Head of caudate nucleus (tissue), 42 donors: ENCODE results near the gene TRAF3IP1.
A peak's percentile ranks its signal among the peaks of the same experiment; 100 is the strongest.

ENCODE experiments used
- DNase-seq, 42 donors: peaks; one replicate each; pipeline versions ENCODE4 v3.0.0 to v3.0.0-alpha.2; 2020 to 2021; ENCODE audit warnings: mixed read lengths in 7 of 42
- intact Hi-C: fragments of 100-400 bp; cut with DNase I; formaldehyde crosslinking; loops from one replicate; pipeline ENCODE4 v1.15.0; 2022

The TRAF3IP1 gene

GRCh38 chr2:238418196-238418998 lies 98.1 kb downstream of the TRAF3IP1 start:
- DNase-seq, result no peak
- intact Hi-C loops, result no loop called here

GRCh38 chr2:238418999-238419546 lies 98.8 kb downstream of the TRAF3IP1 start:
- DNase-seq, result no peak
- intact Hi-C loops, result no loop called here

DNA sequence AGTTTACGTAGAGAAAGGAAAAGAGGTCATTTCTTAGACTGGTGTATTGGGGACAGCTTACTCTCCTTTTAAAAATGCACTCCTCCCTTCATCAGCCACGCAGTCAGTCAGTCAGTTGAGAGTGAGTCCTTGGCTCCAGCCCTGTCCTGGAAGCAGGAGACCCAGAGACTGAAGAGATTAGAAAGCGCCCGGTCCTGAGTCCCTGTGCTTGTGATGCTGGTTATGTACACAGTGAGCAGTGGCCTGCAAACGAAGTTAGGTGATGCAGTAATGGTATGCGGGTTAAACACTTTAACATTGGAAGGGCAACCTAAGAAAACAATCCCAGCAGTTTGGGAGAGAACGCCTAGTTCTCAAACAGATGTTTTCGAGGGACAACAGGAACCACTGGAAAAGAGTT lies 100.1 kb downstream of the TRAF3IP1 start:
- intact Hi-C loops, result no loop called here
- DNase-seq, result peak in 1 of 42 donors; percentile 25

DNA sequence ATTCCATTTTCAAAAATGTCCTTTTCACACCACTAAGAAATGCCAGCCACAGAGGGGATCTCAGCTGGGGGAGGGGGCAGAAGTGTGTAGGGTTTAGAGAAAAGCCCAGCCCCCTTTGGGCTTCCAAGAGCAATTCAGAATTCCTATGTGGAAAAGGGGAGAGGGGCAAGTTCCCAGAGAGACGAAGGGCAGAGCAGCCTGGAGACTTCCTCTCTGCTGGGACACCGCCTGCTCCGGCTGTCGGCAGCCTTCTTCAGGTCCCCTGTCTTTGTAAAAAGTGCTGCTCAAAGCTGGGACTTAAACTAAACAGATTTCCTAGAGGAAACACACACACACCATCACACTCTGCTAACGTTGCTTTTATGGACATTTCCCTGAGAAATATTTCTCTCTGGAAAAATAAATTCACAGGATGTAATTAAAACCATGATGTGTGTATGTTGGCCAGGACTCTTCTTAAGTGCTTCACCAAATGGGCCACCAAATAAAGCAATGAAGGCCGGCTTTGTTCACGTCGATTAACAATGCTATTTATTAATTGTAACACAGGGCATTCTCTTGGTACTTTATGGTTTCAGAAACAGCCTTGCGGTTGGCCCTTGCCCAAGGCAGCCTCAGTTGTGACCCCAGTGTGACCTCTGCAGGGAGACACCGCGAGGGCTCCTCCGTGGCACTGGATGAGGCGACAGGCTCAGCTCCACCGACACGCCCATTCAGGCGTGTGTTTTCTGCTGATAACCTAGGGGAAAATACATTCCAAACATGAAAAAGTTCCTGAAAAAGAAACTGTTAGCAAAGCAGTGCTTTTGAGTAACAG lies 100.8 kb downstream of the TRAF3IP1 start:
- intact Hi-C loops, result no loop called here

GRCh38 chr2:238421695-238422035 lies 101.3 kb downstream of the TRAF3IP1 start:
- intact Hi-C loops, result no loop called here

More for the DNA sequence above, 100.8 kb downstream of the TRAF3IP1 start:
- peak in 1 of 42 donors; percentile 40 for DNase-seq

GRCh38 chr2:238422285-238422684 lies 102.0 kb downstream of the TRAF3IP1 start:
- DNase-seq, result no peak
- intact Hi-C loops, result no loop called here

More at GRCh38 chr2:238421695-238422035, 101.3 kb downstream of the TRAF3IP1 start:
- DNase-seq, result peak in 1 of 42 donors; percentile 27

DNA sequence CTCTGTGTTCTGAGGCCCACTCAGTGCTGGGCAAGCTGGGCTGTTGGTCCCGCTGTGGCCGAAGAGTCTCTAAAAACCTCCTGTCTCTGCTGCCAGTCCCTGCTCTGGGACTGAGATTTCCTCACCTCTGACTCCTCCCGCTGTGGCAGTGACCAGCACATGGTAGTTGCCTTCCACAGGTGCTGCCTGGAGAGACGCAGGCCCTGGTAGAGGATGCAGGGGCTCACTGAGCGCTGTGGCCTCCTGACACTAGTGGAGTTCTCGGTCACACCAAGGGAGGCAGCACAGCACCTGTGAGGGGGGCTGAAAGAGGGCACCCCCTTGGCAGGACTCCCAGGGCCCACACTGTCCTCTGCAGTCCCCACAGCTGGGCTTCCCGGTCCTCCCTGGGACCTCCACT lies 102.6 kb downstream of the TRAF3IP1 start:
- no peak for DNase-seq
- intact Hi-C loops, result no loop called here

DNA sequence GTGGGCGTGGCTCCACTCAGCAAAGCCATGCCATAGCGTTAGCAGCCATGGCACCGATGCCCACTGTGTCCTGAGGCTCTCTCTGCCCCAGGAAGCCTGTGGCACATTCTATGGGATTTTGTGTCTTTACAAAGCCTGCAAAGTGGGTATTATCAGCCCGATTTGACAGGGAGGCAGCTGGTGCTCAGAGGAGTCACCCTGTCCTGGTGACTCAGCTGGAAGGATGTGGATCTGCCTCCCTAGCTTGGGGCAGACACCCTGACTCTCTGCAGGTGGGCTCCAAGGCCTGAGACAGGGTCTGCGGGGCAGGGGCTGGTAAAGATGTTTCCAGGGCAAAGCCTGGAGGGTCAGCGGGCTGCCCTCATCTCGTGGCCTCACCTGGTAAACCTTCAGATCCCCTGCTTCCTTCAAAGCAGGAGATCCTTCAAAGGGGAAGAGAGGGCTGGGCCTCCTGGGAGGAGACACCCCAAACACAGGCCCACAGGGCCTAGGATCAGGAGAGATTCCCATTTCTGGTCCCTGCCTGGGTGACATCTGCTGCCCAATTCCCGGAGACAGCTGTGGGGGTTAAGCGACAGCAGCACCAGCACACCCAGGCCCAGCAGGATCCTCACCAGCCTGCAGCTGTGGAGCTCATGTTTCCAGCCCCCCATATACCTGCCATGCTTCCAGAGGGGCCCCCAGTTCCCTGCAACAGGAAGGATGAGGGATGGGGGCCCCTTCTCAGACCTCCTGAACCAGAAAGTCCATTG lies 103.4 kb downstream of the TRAF3IP1 start:
- DNase-seq, result no peak

GRCh38 chr2:238424313-238424700 lies 104.0 kb downstream of the TRAF3IP1 start:
- intact Hi-C loops, result no loop called here

More for the DNA sequence above, 103.4 kb downstream of the TRAF3IP1 start:
- intact Hi-C loops, result no loop called here

GRCh38 chr2:238425505-238425978 lies 105.2 kb downstream of the TRAF3IP1 start:
- DNase-seq, result no peak
- intact Hi-C loops, result no loop called here

More at GRCh38 chr2:238424313-238424700, 104.0 kb downstream of the TRAF3IP1 start:
- DNase-seq, result no peak

GRCh38 chr2:238425979-238426567 lies 105.8 kb downstream of the TRAF3IP1 start:
- peak in 15 of 42 donors; percentile 11 to 55 (median 24) for DNase-seq
- intact Hi-C loops, result no loop called here

DNA sequence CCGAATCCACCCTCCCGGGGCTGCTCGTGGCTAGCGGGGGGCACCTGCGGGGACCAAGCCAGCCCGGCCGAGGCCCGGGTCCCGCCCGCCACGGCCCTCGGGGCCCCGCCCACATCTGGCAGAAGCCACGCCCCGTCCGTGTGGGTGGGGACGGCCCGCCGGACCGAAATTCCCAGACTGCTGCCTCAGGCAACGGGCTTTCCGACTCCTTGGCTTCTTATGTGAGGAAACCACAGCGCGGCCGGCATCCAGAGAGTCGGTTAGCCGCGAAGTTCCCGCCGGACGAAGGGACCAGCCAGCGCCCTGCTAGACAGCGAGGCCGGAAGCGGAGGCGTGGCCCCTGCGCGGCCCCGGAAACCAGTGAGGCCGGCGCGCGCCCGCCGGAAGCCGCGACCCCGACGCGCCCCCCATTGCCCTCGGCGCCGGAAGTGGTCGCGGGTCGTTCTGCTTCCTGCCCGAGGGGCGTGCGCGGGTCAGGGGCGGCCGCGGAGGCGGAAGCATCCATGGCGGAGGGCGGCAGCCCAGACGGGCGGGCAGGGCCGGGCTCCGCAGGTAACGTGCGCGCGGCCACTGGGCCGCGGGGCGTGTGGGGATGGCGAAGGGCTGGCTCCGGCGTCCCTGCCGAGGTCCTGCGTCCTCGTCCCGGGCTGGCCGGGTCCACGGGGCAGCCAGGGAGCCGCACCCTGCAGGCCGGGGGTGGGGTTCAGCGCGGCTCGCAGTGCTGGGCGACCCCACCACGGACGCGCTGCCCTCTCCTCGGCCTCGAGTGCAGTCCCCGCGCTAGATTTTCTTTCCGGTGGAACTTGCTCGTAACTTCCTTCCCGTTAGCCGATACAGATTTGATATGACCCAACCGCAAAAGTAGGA lies 106.5 kb downstream of the TRAF3IP1 start, which contains the start of gene ASB1:
Gene ASB1 (plus strand): TSS at position 360 of the 867 bp plus-strand sequence. CDS start 144 bp downstream, at position 504.
- intact Hi-C loops, result no loop called here
- DNase-seq, result peak; percentile 47 to 86 (median 76)

- no peak for DNase-seq
- intact Hi-C loops, result no loop called here
Observed at GRCh38 chr2:238427435-238428162, 107.3 kb downstream of the TRAF3IP1 start.

- DNase-seq, result no peak
- intact Hi-C loops, result no loop called here
Observed at GRCh38 chr2:238428866-238429265, 108.5 kb downstream of the TRAF3IP1 start.

GRCh38 chr2:238430781-238431180 lies 110.5 kb downstream of the TRAF3IP1 start:
- intact Hi-C loops, result no loop called here
- DNase-seq, result no peak

DNA sequence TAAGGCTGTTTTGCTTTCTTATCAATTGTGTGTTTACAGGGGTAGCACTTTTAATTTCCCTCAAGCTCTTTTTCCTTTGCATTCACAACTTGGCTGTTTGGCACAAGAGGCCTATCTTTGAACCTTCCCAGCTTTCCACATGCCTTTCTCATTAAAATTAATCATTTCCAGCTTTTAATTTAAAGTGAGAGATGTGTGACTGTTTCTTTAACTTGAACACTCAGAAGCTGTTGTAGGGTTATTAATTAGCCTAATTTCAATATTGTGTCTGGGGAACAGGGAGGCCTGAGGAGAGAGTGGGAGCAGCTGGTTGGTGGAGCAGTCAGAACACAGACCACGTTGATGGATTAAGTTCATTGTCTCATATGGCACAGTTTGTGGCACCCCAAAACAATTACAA lies 111.1 kb downstream of the TRAF3IP1 start:
- intact Hi-C loops, result no loop called here
- no peak for DNase-seq
